IMR-90 (cell line): ENCODE measurements around the gene ZNF580. TPM values are rescaled to one million over a fixed set of nuclear protein-coding genes. Genes with fewer than 3 reads are reported as not detected.

Source experiments
- ATAC-seq: fragments of 200-7000 bp; cut with Tn5 transposase; 2 replicates; pipeline ENCODE4 v1.9.1; 2020; ENCODE audit warnings: low read depth, mild to moderate bottlenecking, moderate library complexity
- BruUV-seq: library from RNA; stranded (reverse); fragments of 400-500 nt; replicated peaks from 2 replicates; lab custom pipeline; 2021; lab: Mats Ljungman, UMichigan
- CTCF ChIA-PET: fragments of 300-600 bp; formaldehyde crosslinking; extraction: SDS; loops from one replicate; lab custom pipeline; 2021; ENCODE audit warnings: antibody characterized with exemption; lab: Yijun Ruan, JAX
- POLR2A ChIA-PET: fragments of 300-600 bp; sonication (Branson Sonifier 250); formaldehyde crosslinking; loops from one replicate; lab custom pipeline; 2022; ENCODE audit warnings: antibody characterized with exemption; ENCODE audit not compliant: unreplicated experiment; lab: Charles Lee
- DNase-seq: peaks from one replicate; pipeline ENCODE4 v3.0.0; 2013
- H2AFZ ChIP-seq: replicated peaks from 2 replicates; pipeline ENCODE3; 2013; ENCODE audit warnings: low read length, mild to moderate bottlenecking; ENCODE audit not compliant: poor library complexity
- H2AK5ac ChIP-seq: 2 replicates; pipeline ENCODE4 v1.6.1; 2013; ENCODE audit warnings: low read depth, low read length, inconsistent platforms
- H2AK9ac ChIP-seq: replicated peaks from 2 replicates; pipeline ENCODE3; 2013; ENCODE audit warnings: mild to moderate bottlenecking, low read depth, low read length, moderate library complexity; ENCODE audit not compliant: poor library complexity
- H2BK120ac ChIP-seq: 2 replicates; pipeline ENCODE4 v1.6.1; 2013; ENCODE audit warnings: low read depth, low read length, inconsistent platforms
- H2BK15ac ChIP-seq: 3 replicates; pipeline ENCODE4 v1.6.1; 2013; ENCODE audit warnings: low read depth, low read length, inconsistent platforms
- H2BK20ac ChIP-seq: 2 replicates; pipeline ENCODE4 v1.6.1; 2013; ENCODE audit warnings: low read depth, mild to moderate bottlenecking, inconsistent platforms, low read length, moderate library complexity
- H2BK5ac ChIP-seq: 2 replicates; pipeline ENCODE4 v1.6.1; 2013; ENCODE audit warnings: mild to moderate bottlenecking, low read depth, low read length, inconsistent platforms; ENCODE audit not compliant: poor library complexity, severe bottlenecking
- H3K14ac ChIP-seq: replicated peaks from 2 replicates; pipeline ENCODE4 v1.6.1; 2013; ENCODE audit warnings: low read depth, low read length, inconsistent platforms
- H3K18ac ChIP-seq: 2 replicates; pipeline ENCODE4 v1.6.1; 2013; ENCODE audit warnings: low read depth, low read length, control low read depth
- H3K23ac ChIP-seq: 2 replicates; pipeline ENCODE4 v1.6.1; 2013; ENCODE audit warnings: low read depth, low read length, inconsistent platforms
- H3K27ac ChIP-seq: 2 replicates; pipeline ENCODE4 v1.5.1; 2013; ENCODE audit warnings: mild to moderate bottlenecking, control low read depth, low read length; ENCODE audit not compliant: insufficient read depth
- H3K27me3 ChIP-seq: 2 replicates; pipeline ENCODE4 v1.6.1; 2013; ENCODE audit warnings: low read length; ENCODE audit not compliant: control insufficient read depth, insufficient read depth
- H3K36me3 ChIP-seq: 2 replicates; pipeline ENCODE4 v1.6.1; 2013; ENCODE audit warnings: low read length, mixed read lengths; ENCODE audit not compliant: control insufficient read depth, insufficient read depth
- H3K4ac ChIP-seq: 2 replicates; pipeline ENCODE4 v1.6.1; 2013; ENCODE audit warnings: low read depth, low read length, inconsistent platforms
- H3K4me1 ChIP-seq: 2 replicates; pipeline ENCODE4 v1.6.1; 2013; ENCODE audit warnings: low read length, mixed read lengths; ENCODE audit not compliant: control insufficient read depth, insufficient read depth
- H3K4me2 ChIP-seq: 2 replicates; pipeline ENCODE4 v1.6.1; 2013; ENCODE audit warnings: low read depth, mild to moderate bottlenecking, control low read depth, low read length, moderate library complexity
- H3K4me3 ChIP-seq: 2 replicates; pipeline ENCODE4 v1.5.1; 2013; ENCODE audit warnings: low read depth, mild to moderate bottlenecking, control low read depth, low read length, moderate library complexity; ENCODE audit not compliant: insufficient read depth
- H3K56ac ChIP-seq: 2 replicates; pipeline ENCODE4 v1.6.1; 2013; ENCODE audit warnings: low read length, inconsistent platforms; ENCODE audit not compliant: insufficient read depth; ENCODE audit errors: extremely low read depth
- H3K79me1 ChIP-seq, 2 experiments: 2 replicates each; pipeline ENCODE4 v1.6.1; 2013; ENCODE audit warnings: low read length in 2 of 2, inconsistent platforms in 1 of 2, low read depth in 1 of 2
- H3K9ac ChIP-seq: 2 replicates; pipeline ENCODE4 v1.6.1; 2013; ENCODE audit warnings: low read depth, low read length, control low read depth
- H3K9me1 ChIP-seq: 2 replicates; pipeline ENCODE4 v1.6.1; 2013; ENCODE audit warnings: low read length, inconsistent platforms; ENCODE audit not compliant: insufficient read depth
- H3K9me3 ChIP-seq: 2 replicates; pipeline ENCODE4 v1.6.1; 2013; ENCODE audit warnings: low read length; ENCODE audit not compliant: control insufficient read depth, insufficient read depth
- H4K20me1 ChIP-seq: 2 replicates; pipeline ENCODE4 v1.6.1; 2013; ENCODE audit warnings: low read length, inconsistent platforms; ENCODE audit not compliant: insufficient read depth
- H4K5ac ChIP-seq: 2 replicates; pipeline ENCODE4 v1.6.1; 2013; ENCODE audit warnings: mild to moderate bottlenecking, low read depth, low read length, control low read depth
- H4K8ac ChIP-seq, 2 experiments: 2 replicates each; pipeline ENCODE4 v1.6.1; 2013; ENCODE audit warnings: low read depth in 2 of 2, low read length in 2 of 2, control low read depth in 1 of 2, inconsistent platforms in 1 of 2
- H4K91ac ChIP-seq: 2 replicates; pipeline ENCODE4 v1.6.1; 2013; ENCODE audit warnings: low read depth, low read length, inconsistent platforms; ENCODE audit not compliant: insufficient read depth
- BHLHE40 ChIP-seq: fragments of 150-350 bp; IDR thresholded peaks from 2 replicates; pipeline ENCODE4 v1.6.1; 2016; ENCODE audit warnings: mild to moderate bottlenecking, low read depth, low read length
- CEBPB ChIP-seq: IDR thresholded peaks from 2 replicates; pipeline ENCODE4 v1.6.1; 2012; ENCODE audit warnings: low read depth, low read length, improper control_type of control experiment
- CHD1 ChIP-seq: IDR thresholded peaks from 2 replicates; pipeline ENCODE4 v1.6.1; 2012; ENCODE audit warnings: low read depth, low read length, improper control_type of control experiment
- ELK1 ChIP-seq: fragments of 150-350 bp; IDR thresholded peaks from 2 replicates; pipeline ENCODE4 v1.6.1; 2016; ENCODE audit warnings: low read depth, mild to moderate bottlenecking, low read length, moderate library complexity, borderline replicate concordance
- MAFK ChIP-seq: IDR thresholded peaks from 2 replicates; pipeline ENCODE4 v1.6.1; 2012; ENCODE audit warnings: low read depth, low read length, improper control_type of control experiment
- MAZ ChIP-seq: IDR thresholded peaks from 2 replicates; pipeline ENCODE4 v1.6.1; 2012; ENCODE audit warnings: low read depth, mild to moderate bottlenecking, low read length, improper control_type of control experiment, moderate library complexity, borderline replicate concordance
- MXI1 ChIP-seq: IDR thresholded peaks from 2 replicates; pipeline ENCODE4 v1.6.1; 2012; ENCODE audit warnings: low read depth, mild to moderate bottlenecking, low read length, moderate library complexity, borderline replicate concordance
- POLR2A ChIP-seq: IDR thresholded peaks from 2 replicates; pipeline ENCODE4 v1.6.1; 2012; ENCODE audit warnings: mild to moderate bottlenecking, low read depth, low read length
- RAD21 ChIP-seq: IDR thresholded peaks from 2 replicates; pipeline ENCODE4 v1.6.1; 2012; ENCODE audit warnings: low read length, improper control_type of control experiment
- RCOR1 ChIP-seq: IDR thresholded peaks from 2 replicates; pipeline ENCODE4 v1.6.1; 2012; ENCODE audit warnings: mild to moderate bottlenecking, low read length, improper control_type of control experiment; ENCODE audit not compliant: insufficient replicate concordance
- RFX5 ChIP-seq: IDR thresholded peaks from 2 replicates; pipeline ENCODE4 v1.8.0; 2012; ENCODE audit warnings: low read depth, mild to moderate bottlenecking, low read length, moderate library complexity
- SMC3 ChIP-seq: fragments of 150-350 bp; IDR thresholded peaks from 2 replicates; pipeline ENCODE4 v1.6.1; 2016; ENCODE audit warnings: low read depth, mild to moderate bottlenecking, antibody characterized with exemption, low read length, moderate library complexity
- USF2 ChIP-seq: fragments of 150-350 bp; IDR thresholded peaks from 2 replicates; pipeline ENCODE4 v1.6.1; 2017; ENCODE audit warnings: mild to moderate bottlenecking, antibody characterized with exemption, low read length, low read depth
- WGBS, 2 experiments: methylation state at CpG; one replicate each; pipeline versions ENCODE4 v1.1.5 to v1.1.7; 2013; ENCODE audit warnings: missing lambda C conversion rate in 2 of 2; ENCODE audit not compliant: insufficient read length in 1 of 2; ENCODE audit errors: extremely low coverage in 2 of 2; 5-methylcytosine and 5-hydroxymethylcytosine counted together
- dilution Hi-C: fragments of 300-500 bp; cut with HindIII; formaldehyde crosslinking; loops from one replicate; pipeline ENCODE4 v1.14.3; 2018; ENCODE audit warnings: low sequenced_read_pairs; ENCODE audit not compliant: unreplicated experiment
- in situ Hi-C: fragments of 300-500 bp; cut with MboI; formaldehyde crosslinking; loops from 3 replicates; pipeline ENCODE4 v1.14.3; 2019; ENCODE audit warnings: low sequenced_read_pairs, inconsistent platforms, mixed read lengths
- intact Hi-C: fragments of 100-400 bp; cut with micrococcal nuclease; formaldehyde crosslinking; loops from 2 replicates; pipeline ENCODE4 v1.10.0; 2022
- polyA plus RNA-seq, 3 experiments: library from polyadenylated mRNA; depleted of rRNA; stranded (reverse); fragments of >200 nt; gene quantifications; 2 replicates each; pipeline ENCODE4 v1.2.3, GENCODE V29; 2012; ENCODE audit warnings: low replicate concordance in 1 of 3
- total RNA-seq: library from RNA; depleted of rRNA; stranded (reverse); fragments of >200 nt; gene quantifications from 2 replicates; pipeline ENCODE4 v1.2.3, GENCODE V29; 2012

ZNF580 gene
- total and polyA plus RNA-seq, 2 of the 4 experiments (the other 2 are of a cell fraction) = 1.4 to 36.9 TPM

GRCh38 chr19:55615543-55616394 is 25.0 kb upstream of the ZNF580 start:
- Histone ChIP-seq H3K4me2 (no peak overlapping the region), H3K79me1 (peaks cover 24 to 52% of the 10 kb centered on the region in 2 experiments), H3K4me3 (no peak overlapping the region), H3K9me3 (no peaks in the 10 kb centered on the region), H4K5ac (no peak overlapping the region), H4K91ac (no peak overlapping the region), H2AK5ac (no peak overlapping the region), H3K27ac (no peak overlapping the region), H3K4me1 (peaks cover 13% of the 10 kb centered on the region), H3K14ac (no peak overlapping the region), H2BK20ac (no peak overlapping the region), H2AK9ac (peak overlapping the region; percentile 65), H3K9me1 (peaks cover 24% of the 10 kb centered on the region), H3K9ac (no peak overlapping the region), H2BK120ac (no peak overlapping the region), H2BK5ac (no peak overlapping the region), H3K18ac (no peak overlapping the region), H2BK15ac (no peak overlapping the region), H3K4ac (no peak overlapping the region), H3K56ac (no peak overlapping the region), H3K27me3 (no peaks in the 10 kb centered on the region), H3K36me3 (peaks cover 35% of the 10 kb centered on the region), H4K20me1 (peaks cover 35% of the 10 kb centered on the region), H4K8ac (no peak overlapping the region), H2AFZ (no peak overlapping the region), H3K23ac (no peak overlapping the region)
- TF ChIP-seq SMC3 = no peak
- no peak for TF ChIP-seq ELK1
- no peak for TF ChIP-seq RFX5
- no peak for TF ChIP-seq CHD1
- TF ChIP-seq RCOR1 = no peak
- no peak for TF ChIP-seq BHLHE40
- TF ChIP-seq POLR2A = no peak
- TF ChIP-seq MAFK = no peak
- TF ChIP-seq RAD21 = no peak
- no peak for TF ChIP-seq USF2
- TF ChIP-seq MXI1 = no peak
- TF ChIP-seq CEBPB = no peak
- no peak for TF ChIP-seq MAZ
- WGBS, 2 experiments = 98% methylated on average over 63 of the region's 88 CpGs; no CpG with 5 or more reads in 1 of the 2 experiments
- no TSS peak for BruUV-seq
- DNase-seq = no peak
- intact Hi-C loops (no loop called here), dilution Hi-C loops (no loop called here), in situ Hi-C loops (no loop called here)
- ChIA-PET POLR2A (no interaction called here), CTCF (no interaction called here)
- no peak for ATAC-seq
